ENCODE results near the gene STX5. TPM values are rescaled to one million over a fixed set of nuclear protein-coding genes. Genes with fewer than 3 reads are reported as not detected.
"Not testable (repeated sequence)": the region's sequence is repeated elsewhere in the genome, so short reads cannot be mapped to it uniquely, and the experiment has no call there.

Gene STX5
- total RNA-seq, 1 donor from 2014 or later: 24.1 TPM

- Mint-ChIP-seq H3K9me3 (peaks cover 3% of the 10 kb centered on the region), H3K27ac (ENCODE audit: unreplicated experiment) (no peak overlapping the region), H3K4me1 (peaks cover 21% of the 10 kb centered on the region), H3K4me3 (no peak overlapping the region), H3K36me3 (ENCODE audit: low read depth) (no peaks in the 10 kb centered on the region), H3K27me3 (ENCODE audit: low read depth) (peaks cover 16% of the 10 kb centered on the region)
- no peak for DNase-seq (ENCODE audit: low read depth, low spot score)
- TF ChIP-seq CTCF (conservative IDR thresholded peaks at IDR 0.05): no peak
Measured at GRCh38 chr11:62844154-62844553, 12.3 kb upstream of the STX5 start.

- DNase-seq (ENCODE audit: low read depth, low spot score): no peak
- peak overlapping the region; percentile 8 for H3K4me3 Mint-ChIP-seq
- H3K36me3 Mint-ChIP-seq (ENCODE audit: low read depth): no peaks in the 10 kb centered on the region
- no peak for TF ChIP-seq CTCF (conservative IDR thresholded peaks at IDR 0.05)
- peaks cover 16% of the 10 kb centered on the region for H3K27me3 Mint-ChIP-seq (ENCODE audit: low read depth)
- peaks cover 23% of the 10 kb centered on the region for H3K4me1 Mint-ChIP-seq
- H3K9me3 Mint-ChIP-seq: peaks cover 3% of the 10 kb centered on the region
- H3K27ac Mint-ChIP-seq (ENCODE audit: unreplicated experiment): no peak overlapping the region
Measured at GRCh38 chr11:62843466-62843865, 11.6 kb upstream of the STX5 start.

GRCh38 chr11:62842891-62843290, 11.0 kb upstream of the STX5 start:
- Mint-ChIP-seq H3K4me1 (peaks cover 23% of the 10 kb centered on the region), H3K27me3 (ENCODE audit: low read depth) (peaks cover 12% of the 10 kb centered on the region)
- DNase-seq (ENCODE audit: low read depth, low spot score); H3K9me3 Mint-ChIP-seq; H3K27ac Mint-ChIP-seq (ENCODE audit: unreplicated experiment); H3K36me3 Mint-ChIP-seq (ENCODE audit: low read depth); H3K4me3 Mint-ChIP-seq: not testable (repeated sequence)

- TF ChIP-seq CTCF (conservative IDR thresholded peaks at IDR 0.05): no peak
- Mint-ChIP-seq H3K36me3 (ENCODE audit: low read depth) (no peaks in the 10 kb centered on the region), H3K9me3 (no peaks in the 10 kb centered on the region), H3K27me3 (ENCODE audit: low read depth) (peaks cover 9% of the 10 kb centered on the region), H3K4me3 (no peak overlapping the region), H3K27ac (ENCODE audit: unreplicated experiment) (no peak overlapping the region), H3K4me1 (peaks cover 27% of the 10 kb centered on the region)
- no peak for DNase-seq (ENCODE audit: low read depth, low spot score)
Measured at GRCh38 chr11:62842171-62842741, 10.4 kb upstream of the STX5 start.

- Mint-ChIP-seq H3K4me1 (peaks cover 27% of the 10 kb centered on the region), H3K9me3 (no peaks in the 10 kb centered on the region), H3K27me3 (ENCODE audit: low read depth) (peaks cover 6% of the 10 kb centered on the region), H3K4me3 (no peak overlapping the region), H3K27ac (ENCODE audit: unreplicated experiment) (no peak overlapping the region), H3K36me3 (ENCODE audit: low read depth) (no peaks in the 10 kb centered on the region)
- DNase-seq (ENCODE audit: low read depth, low spot score): peak; percentile 79
- no peak for TF ChIP-seq CTCF (conservative IDR thresholded peaks at IDR 0.05)
Measured at GRCh38 chr11:62841361-62842170, 9.7 kb upstream of the STX5 start.

- H3K9me3 Mint-ChIP-seq; H3K4me3 Mint-ChIP-seq; H3K27ac Mint-ChIP-seq (ENCODE audit: unreplicated experiment); H3K36me3 Mint-ChIP-seq (ENCODE audit: low read depth); H3K27me3 Mint-ChIP-seq (ENCODE audit: low read depth): not testable (repeated sequence)
- DNase-seq (ENCODE audit: low read depth, low spot score): peak; percentile 63
- H3K4me1 Mint-ChIP-seq: peaks cover 27% of the 10 kb centered on the region
Measured at GRCh38 chr11:62840721-62841360, 9.0 kb upstream of the STX5 start.
